Esophagus muscularis mucosa (tissue), 3 donors: ENCODE results near the gene FAHD2A.
"Not testable (repeated sequence)": the region's sequence is repeated elsewhere in the genome, so short reads cannot be mapped to it uniquely, and the experiment has no call there.

ENCODE experiments used
- POLR2AphosphoS5 ChIP-seq, 2 donors: sonication (generic); formaldehyde crosslinking; IDR thresholded peaks; one replicate each; pipeline ENCODE4 v1.6.1; 2017; ENCODE audit warnings: antibody characterized with exemption in 2 of 2
- TF ChIP-seq, protein P1 (sequence below), 3 experiments: fragments of 200-600 bp in 2 of 3; fragments of 450-650 bp in 1 of 3; sonication (generic) in 2 of 3; IDR thresholded peaks; one replicate each; pipeline ENCODE4 v1.5.1; 2017 to 2019; ENCODE audit warnings: antibody characterized with exemption in 3 of 3, mild to moderate bottlenecking in 2 of 3, moderate library complexity in 1 of 3

DNA sequence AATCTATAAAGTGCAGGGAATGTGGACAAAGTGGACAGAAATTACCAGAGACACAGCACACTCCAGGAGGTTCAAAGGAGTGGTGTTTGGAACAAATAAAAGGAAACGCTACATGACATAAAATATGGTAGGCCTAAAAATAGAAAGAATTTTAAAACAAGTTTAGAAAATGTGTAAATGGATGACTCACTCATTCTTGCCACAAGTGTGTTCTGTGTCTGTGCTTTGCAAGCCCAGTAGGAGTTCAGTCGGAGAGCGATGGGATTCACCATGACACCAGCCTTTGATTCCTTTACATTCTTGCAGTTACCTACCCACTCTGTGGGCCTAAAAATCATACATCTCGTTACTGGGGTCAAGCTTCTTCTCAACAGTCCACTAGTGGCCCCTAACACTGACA lies 30.9 kb downstream of the FAHD2A start:
- TF ChIP-seq, protein P1, sequence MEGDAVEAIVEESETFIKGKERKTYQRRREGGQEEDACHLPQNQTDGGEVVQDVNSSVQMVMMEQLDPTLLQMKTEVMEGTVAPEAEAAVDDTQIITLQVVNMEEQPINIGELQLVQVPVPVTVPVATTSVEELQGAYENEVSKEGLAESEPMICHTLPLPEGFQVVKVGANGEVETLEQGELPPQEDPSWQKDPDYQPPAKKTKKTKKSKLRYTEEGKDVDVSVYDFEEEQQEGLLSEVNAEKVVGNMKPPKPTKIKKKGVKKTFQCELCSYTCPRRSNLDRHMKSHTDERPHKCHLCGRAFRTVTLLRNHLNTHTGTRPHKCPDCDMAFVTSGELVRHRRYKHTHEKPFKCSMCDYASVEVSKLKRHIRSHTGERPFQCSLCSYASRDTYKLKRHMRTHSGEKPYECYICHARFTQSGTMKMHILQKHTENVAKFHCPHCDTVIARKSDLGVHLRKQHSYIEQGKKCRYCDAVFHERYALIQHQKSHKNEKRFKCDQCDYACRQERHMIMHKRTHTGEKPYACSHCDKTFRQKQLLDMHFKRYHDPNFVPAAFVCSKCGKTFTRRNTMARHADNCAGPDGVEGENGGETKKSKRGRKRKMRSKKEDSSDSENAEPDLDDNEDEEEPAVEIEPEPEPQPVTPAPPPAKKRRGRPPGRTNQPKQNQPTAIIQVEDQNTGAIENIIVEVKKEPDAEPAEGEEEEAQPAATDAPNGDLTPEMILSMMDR (IDR thresholded peaks at IDR 0.05) = not testable (repeated sequence)
- not testable (repeated sequence) for TF ChIP-seq POLR2AphosphoS5 (IDR thresholded peaks at IDR 0.05)
